Osteocyte (in vitro differentiated cells): ENCODE results near the gene RRAD. TPM values are rescaled to one million over a fixed set of nuclear protein-coding genes. Genes with fewer than 3 reads are reported as not detected.

ENCODE experiments used
- DNase-seq: peaks from one replicate; pipeline ENCODE4 v3.0.0; 2021; ENCODE audit warnings: mixed read lengths; ENCODE audit not compliant: unreplicated experiment; ENCODE audit errors: extremely low spot score
- H3K27ac Mint-ChIP-seq: one replicate; pipeline ENCODE4 v1.8.0; 2021; ENCODE audit warnings: mild to moderate bottlenecking, mixed read lengths; ENCODE audit not compliant: unreplicated experiment
- H3K27me3 Mint-ChIP-seq: one replicate; pipeline ENCODE4 v1.8.0; 2021; ENCODE audit warnings: mixed read lengths; ENCODE audit not compliant: unreplicated experiment
- H3K36me3 Mint-ChIP-seq: one replicate; pipeline ENCODE4 v1.8.0; 2021; ENCODE audit warnings: mixed read lengths; ENCODE audit not compliant: unreplicated experiment
- H3K4me1 Mint-ChIP-seq: one replicate; pipeline ENCODE4 v1.8.0; 2021; ENCODE audit warnings: mixed read lengths; ENCODE audit not compliant: unreplicated experiment
- H3K4me3 Mint-ChIP-seq: one replicate; pipeline ENCODE4 v1.8.0; 2021; ENCODE audit warnings: mild to moderate bottlenecking, moderate library complexity, mixed read lengths; ENCODE audit not compliant: unreplicated experiment
- H3K9me3 Mint-ChIP-seq: one replicate; pipeline ENCODE4 v1.8.0; 2021; ENCODE audit warnings: mixed read lengths; ENCODE audit not compliant: unreplicated experiment
- CTCF ChIP-seq: fragments of 200-600 bp; sonication (generic); IDR thresholded peaks from 2 replicates; pipeline ENCODE4 v1.5.0; 2021; ENCODE audit warnings: antibody characterized with exemption, mild to moderate bottlenecking, moderate library complexity
- total RNA-seq: library from RNA; stranded (reverse); gene quantifications from 2 replicates; pipeline ENCODE4 v1.2.1, GENCODE V29; 2021

RRAD gene
- total RNA-seq, 1 donor from 2014 or later, result 0.89 TPM

GRCh38 chr16:66908762-66909559 lies 16.4 kb downstream of the RRAD start:
- Mint-ChIP-seq H3K36me3 (no peaks in the 10 kb centered on the region), H3K4me3 (no peak overlapping the region), H3K27ac (no peak overlapping the region), H3K4me1 (peaks cover 6% of the 10 kb centered on the region), H3K27me3 (peaks cover 11% of the 10 kb centered on the region), H3K9me3 (no peaks in the 10 kb centered on the region)
- TF ChIP-seq CTCF, result no peak
- no peak for DNase-seq

GRCh38 chr16:66908116-66908515 lies 17.2 kb downstream of the RRAD start:
- no peak overlapping the region for H3K4me3 Mint-ChIP-seq
- H3K4me1 Mint-ChIP-seq, result peaks cover 6% of the 10 kb centered on the region
- H3K36me3 Mint-ChIP-seq, result no peaks in the 10 kb centered on the region
- no peaks in the 10 kb centered on the region for H3K9me3 Mint-ChIP-seq
- TF ChIP-seq CTCF, result no peak
- peaks cover 11% of the 10 kb centered on the region for H3K27me3 Mint-ChIP-seq
- H3K27ac Mint-ChIP-seq, result no peak overlapping the region
- DNase-seq, result no peak

GRCh38 chr16:66906916-66907836 lies 18.2 kb downstream of the RRAD start:
- Mint-ChIP-seq H3K4me3 (no peak overlapping the region), H3K4me1 (peaks cover 6% of the 10 kb centered on the region), H3K36me3 (no peaks in the 10 kb centered on the region), H3K27ac (no peak overlapping the region), H3K27me3 (peaks cover 11% of the 10 kb centered on the region), H3K9me3 (no peaks in the 10 kb centered on the region)
- no peak for DNase-seq
- no peak for TF ChIP-seq CTCF

GRCh38 chr16:66905633-66906539 lies 19.4 kb downstream of the RRAD start:
- no peak for TF ChIP-seq CTCF
- no peaks in the 10 kb centered on the region for H3K36me3 Mint-ChIP-seq
- H3K27ac Mint-ChIP-seq, result no peak overlapping the region

More at GRCh38 chr16:66905633-66906539, 19.4 kb downstream of the RRAD start:
- Mint-ChIP-seq H3K27me3 (peaks cover 11% of the 10 kb centered on the region), H3K4me3 (no peak overlapping the region), H3K4me1 (peaks cover 6% of the 10 kb centered on the region), H3K9me3 (no peaks in the 10 kb centered on the region)
- DNase-seq, result no peak
